ENCODE results near the gene POU2AF1. TPM values are rescaled to one million over a fixed set of nuclear protein-coding genes. Genes with fewer than 3 reads are reported as not detected.

Gene POU2AF1
- total and polyA plus RNA-seq, 4 donors: 2.0 to 6.9 (median 4.5) TPM

DNA sequence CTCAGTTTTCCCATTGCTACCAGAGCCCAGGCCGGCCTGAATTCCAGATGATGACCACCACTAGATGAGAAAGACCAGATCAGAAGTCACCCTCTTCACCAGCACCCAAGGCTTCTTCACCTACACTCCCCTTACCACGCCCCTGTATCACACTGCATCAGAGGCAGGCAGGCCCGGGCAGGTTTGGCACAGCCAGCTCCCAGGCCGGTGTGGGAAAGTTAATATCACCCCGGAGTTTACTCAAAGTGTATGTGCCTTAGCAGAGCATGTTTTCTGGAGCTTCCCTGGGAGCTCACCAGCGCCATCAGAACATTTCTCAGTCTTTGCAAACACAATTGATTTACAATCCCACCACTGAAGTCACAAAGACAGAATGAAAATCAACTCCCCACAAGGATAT, 47.5 kb upstream of the POU2AF1 start:
- WGBS, 2 donors: 87 to 94% methylated on average over 6 of the region's 6 CpGs
- no peak for TF ChIP-seq CTCF (IDR thresholded peaks at IDR 0.05; ENCODE audit: control extremely low read depth, extremely low read depth)
- no peak for DNase-seq
- ATAC-seq (ENCODE audit: insufficient read depth, low FRiP score): no peak
- Histone ChIP-seq H3K36me3 (ENCODE audit: control insufficient read depth in 4 of 4, insufficient read depth in 4 of 4, low read length in 4 of 4) (no peaks in the 10 kb centered on the region), H3K9me3 (ENCODE audit: control insufficient read depth in 4 of 4, insufficient read depth in 3 of 4, low read length in 3 of 4) (no peaks in the 10 kb centered on the region), H3K4me1 (ENCODE audit: control insufficient read depth in 5 of 5, insufficient read depth in 5 of 5, low read length in 5 of 5) (peaks cover 0 to 12% (median 0%) of the 10 kb centered on the region in 5 donors), H3K9ac (ENCODE audit: insufficient read depth in 1 of 2, low read length in 2 of 2) (no peak overlapping the region), H3K27ac (ENCODE audit: low read depth in 1 of 2, low read length in 1 of 2) (no peak overlapping the region), H3K27me3 (ENCODE audit: control insufficient read depth in 3 of 3, insufficient read depth in 3 of 3, low read length in 2 of 3) (no peaks in the 10 kb centered on the region), H3K4me3 (no peak overlapping the region)

GRCh38 chr11:111423250-111423615, 44.2 kb upstream of the POU2AF1 start:
- no peak for ATAC-seq (ENCODE audit: insufficient read depth, low FRiP score)
- no peak for TF ChIP-seq CTCF (IDR thresholded peaks at IDR 0.05; ENCODE audit: control extremely low read depth, extremely low read depth)
- no peak overlapping the region for H3K9ac ChIP-seq (ENCODE audit: insufficient read depth in 1 of 2, low read length in 2 of 2)

DNA sequence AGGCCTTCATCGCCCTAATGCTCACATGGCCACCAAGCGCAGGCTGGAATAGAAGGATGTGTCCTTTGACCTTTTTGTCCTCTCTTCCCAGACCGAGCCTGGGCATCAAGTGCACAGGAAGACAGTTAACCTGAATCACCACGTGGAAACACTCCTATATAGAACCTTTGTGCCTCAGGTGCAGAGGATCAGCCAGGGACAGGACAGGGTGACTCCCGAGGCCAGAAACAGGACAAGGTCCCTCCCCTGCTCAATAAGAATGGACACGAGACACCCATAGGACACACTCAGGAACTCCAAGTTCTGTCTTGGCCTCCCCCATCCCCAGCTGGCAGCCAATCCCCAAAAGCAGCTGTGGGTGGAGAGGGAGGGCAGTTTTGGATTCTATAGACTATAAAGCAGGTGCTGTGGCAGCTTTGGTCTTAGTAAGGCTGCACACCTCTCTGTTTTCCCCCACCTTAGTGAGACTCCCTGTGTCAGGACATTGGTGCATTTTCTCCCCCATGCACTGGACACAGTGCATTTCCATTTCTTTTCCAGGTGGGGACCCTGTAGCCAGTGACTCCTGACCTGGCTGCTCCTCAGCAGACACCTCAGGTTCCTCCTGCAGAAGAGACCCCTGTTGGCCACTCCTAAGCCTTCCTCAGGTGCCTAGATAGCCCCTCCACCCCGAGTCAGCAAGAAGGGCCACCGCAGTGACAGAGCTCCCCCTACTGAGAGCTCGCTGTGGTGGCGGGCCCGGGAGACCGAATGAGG, 43.6 kb upstream of the POU2AF1 start:
- H3K4me1 ChIP-seq (ENCODE audit: control insufficient read depth in 5 of 5, insufficient read depth in 5 of 5, low read length in 5 of 5): peaks cover 0 to 11% (median 8%) of the 10 kb centered on the region in 5 donors
- 48 to 53% methylated on average over 12 of the region's 12 CpGs for WGBS, 2 donors
- TF ChIP-seq CTCF (IDR thresholded peaks at IDR 0.05; ENCODE audit: control extremely low read depth, extremely low read depth): peak; percentile 35
- peak; percentile 62 to 75 (median 74) for DNase-seq
- no peak overlapping the region for H3K27ac ChIP-seq (ENCODE audit: low read depth in 1 of 2, low read length in 1 of 2)
- H3K27me3 ChIP-seq (ENCODE audit: control insufficient read depth in 3 of 3, insufficient read depth in 3 of 3, low read length in 2 of 3): no peaks in the 10 kb centered on the region
- ATAC-seq (ENCODE audit: insufficient read depth, low FRiP score): peak; percentile 16
- H3K9ac ChIP-seq (ENCODE audit: insufficient read depth in 1 of 2, low read length in 2 of 2): no peak overlapping the region
- no peak overlapping the region for H3K4me3 ChIP-seq
- no peaks in the 10 kb centered on the region for H3K9me3 ChIP-seq (ENCODE audit: control insufficient read depth in 4 of 4, insufficient read depth in 3 of 4, low read length in 3 of 4)
- no peaks in the 10 kb centered on the region for H3K36me3 ChIP-seq (ENCODE audit: control insufficient read depth in 4 of 4, insufficient read depth in 4 of 4, low read length in 4 of 4)

More at GRCh38 chr11:111423250-111423615, 44.2 kb upstream of the POU2AF1 start:
- WGBS, 2 donors: 77 to 88% methylated on average over 1 of the region's 1 CpG
- no peaks in the 10 kb centered on the region for H3K9me3 ChIP-seq (ENCODE audit: control insufficient read depth in 4 of 4, insufficient read depth in 3 of 4, low read length in 3 of 4)
- peaks cover 0 to 12% (median 7%) of the 10 kb centered on the region in 5 donors for H3K4me1 ChIP-seq (ENCODE audit: control insufficient read depth in 5 of 5, insufficient read depth in 5 of 5, low read length in 5 of 5)
- no peak overlapping the region for H3K27ac ChIP-seq (ENCODE audit: low read depth in 1 of 2, low read length in 1 of 2)
- no peak for DNase-seq
- no peaks in the 10 kb centered on the region for H3K27me3 ChIP-seq (ENCODE audit: control insufficient read depth in 3 of 3, insufficient read depth in 3 of 3, low read length in 2 of 3)
- no peak overlapping the region for H3K4me3 ChIP-seq
- no peaks in the 10 kb centered on the region for H3K36me3 ChIP-seq (ENCODE audit: control insufficient read depth in 4 of 4, insufficient read depth in 4 of 4, low read length in 4 of 4)

Data from lung (tissue), 12 donors.